Endometrial microvascular endothelial cells (primary cell): ENCODE measurements around the gene ABHD17B. TPM values are rescaled to one million over a fixed set of nuclear protein-coding genes. Genes with fewer than 3 reads are reported as not detected.

ENCODE experiments used
- in situ Hi-C: cut with HindIII; loops from 2 replicates; pipeline ENCODE4 v1.10.0; 2017; ENCODE audit warnings: low sequenced_read_pairs, low pct_unique_long_range_greater_than_20kb; ENCODE audit errors: inconsistent ontology term
- total RNA-seq: library from RNA; depleted of rRNA; stranded (reverse); fragments of >200 nt; gene quantifications from one replicate; pipeline ENCODE4 v1.2.3, GENCODE V29; 2015; ENCODE audit errors: inconsistent ontology term

ABHD17B gene
- total RNA-seq, 1 donor from 2014 or later, result 12.9 TPM

DNA sequence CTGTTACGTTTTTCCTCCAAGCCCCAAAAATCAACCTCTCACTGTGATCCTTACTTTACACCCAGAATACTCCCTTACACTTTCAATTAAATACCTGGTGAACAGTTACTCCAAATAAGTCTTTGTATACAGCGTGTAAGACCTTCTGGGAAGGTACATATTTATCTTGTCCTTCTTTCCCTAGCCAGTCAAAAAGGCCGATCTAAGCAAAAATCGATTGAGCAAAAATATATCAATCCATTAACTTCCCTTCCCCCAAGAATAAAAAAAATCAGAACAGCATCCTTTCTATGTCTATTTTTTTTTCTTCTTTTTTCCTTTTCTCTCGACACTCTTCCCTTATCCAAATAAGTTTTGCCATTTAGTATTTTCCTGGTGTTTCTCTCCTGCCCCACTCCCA, 71.3 kb downstream of the ABHD17B start:
- in situ Hi-C loops, result no loop called here

DNA sequence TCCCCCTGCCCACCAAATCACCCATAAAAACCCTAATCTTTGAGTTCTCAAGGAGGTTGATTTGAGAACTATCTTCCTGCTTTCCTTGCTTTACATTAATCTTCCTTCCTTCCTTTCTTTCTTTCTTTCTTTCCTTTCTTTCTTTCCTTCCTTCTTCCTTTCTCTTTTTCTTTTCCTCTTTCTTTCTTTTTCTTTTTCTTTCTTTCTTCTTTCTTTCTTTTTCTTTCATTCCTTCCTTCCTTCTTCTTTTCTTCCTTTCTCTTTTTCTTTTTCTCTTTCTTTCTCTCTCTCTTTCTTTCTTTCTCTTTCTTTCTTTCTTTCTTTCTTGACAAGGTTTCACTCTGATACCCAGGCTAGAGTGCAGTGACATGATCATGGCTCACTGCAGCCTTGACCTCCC, 75.4 kb downstream of the ABHD17B start:
- in situ Hi-C loops, result no loop called here

DNA sequence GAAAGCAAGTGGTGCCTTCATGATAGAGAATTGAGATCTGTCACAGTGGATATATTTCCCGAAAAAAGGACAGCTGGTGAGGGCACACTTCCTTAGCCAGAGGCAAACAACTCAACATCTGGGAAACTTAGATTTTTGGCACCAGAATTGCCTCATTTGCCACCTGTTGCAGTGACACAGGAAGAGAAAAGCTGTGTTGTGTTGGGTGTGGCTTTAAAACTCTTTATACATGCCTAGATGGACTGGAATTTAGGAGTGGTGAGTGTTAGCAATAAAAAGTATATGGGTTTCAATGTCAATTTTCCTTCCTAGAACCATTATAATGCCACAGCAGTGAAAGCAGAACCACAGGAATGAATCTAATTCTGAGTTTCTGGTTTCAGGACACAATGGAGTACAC, 80.1 kb downstream of the ABHD17B start:
- in situ Hi-C loops, result no loop called here

DNA sequence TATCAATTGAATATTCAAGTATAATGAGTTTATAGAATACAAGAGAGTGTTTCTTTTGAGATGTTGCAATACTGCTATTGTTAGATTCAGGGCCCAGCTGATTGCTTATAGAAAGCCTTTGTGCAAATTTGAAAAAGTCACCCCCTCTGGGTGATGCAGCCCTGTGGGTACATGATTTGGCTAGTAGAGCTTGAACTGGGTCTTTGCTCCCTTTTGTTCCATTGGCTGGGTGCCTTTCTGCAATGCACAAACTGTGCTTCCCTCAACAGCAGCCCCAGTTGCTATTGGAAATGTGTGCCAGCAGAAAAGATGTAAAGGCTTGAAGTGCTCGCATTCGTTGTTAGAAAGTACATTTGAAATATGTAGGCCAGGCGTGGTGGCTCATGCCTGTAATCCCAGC, 80.8 kb downstream of the ABHD17B start:
- in situ Hi-C loops, result no loop called here

DNA sequence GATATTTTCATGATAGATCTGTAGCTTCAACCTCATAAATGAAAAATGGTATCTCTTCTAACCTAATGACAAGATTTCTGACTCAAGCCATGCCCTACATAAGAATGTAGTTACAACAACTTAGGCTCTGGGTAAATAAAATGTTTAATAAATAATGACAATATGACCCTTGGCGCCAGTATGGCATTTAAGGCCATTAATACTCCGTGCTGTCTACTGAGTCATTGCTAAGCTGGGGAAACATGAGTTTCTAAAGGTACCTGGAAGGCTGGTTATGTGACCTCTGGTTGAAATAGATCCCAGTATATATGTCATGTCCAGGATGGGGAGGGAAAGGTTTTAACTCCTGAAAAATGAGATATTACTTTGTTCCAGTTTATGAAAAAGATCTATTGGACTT, 84.7 kb downstream of the ABHD17B start:
- in situ Hi-C loops, result no loop called here

DNA sequence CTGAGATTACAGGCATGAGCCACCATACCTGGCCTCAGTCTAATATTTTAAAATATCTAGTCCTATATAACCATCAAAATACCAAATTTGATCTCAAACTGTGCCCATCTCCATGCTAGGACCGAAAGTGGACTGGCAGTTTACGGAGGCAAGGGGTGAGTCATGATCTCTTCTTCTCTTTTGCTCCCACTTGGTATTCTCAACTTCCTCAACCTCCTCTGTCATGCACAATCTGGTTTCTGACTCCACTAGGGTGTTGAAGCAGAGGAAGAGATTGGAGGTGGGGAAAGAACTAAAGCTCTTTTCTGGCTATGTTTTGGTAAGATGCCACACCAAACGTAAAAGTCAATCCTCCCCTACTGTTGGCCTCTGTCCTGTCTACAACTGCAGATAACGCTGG, 86.7 kb downstream of the ABHD17B start:
- in situ Hi-C loops, result no loop called here

DNA sequence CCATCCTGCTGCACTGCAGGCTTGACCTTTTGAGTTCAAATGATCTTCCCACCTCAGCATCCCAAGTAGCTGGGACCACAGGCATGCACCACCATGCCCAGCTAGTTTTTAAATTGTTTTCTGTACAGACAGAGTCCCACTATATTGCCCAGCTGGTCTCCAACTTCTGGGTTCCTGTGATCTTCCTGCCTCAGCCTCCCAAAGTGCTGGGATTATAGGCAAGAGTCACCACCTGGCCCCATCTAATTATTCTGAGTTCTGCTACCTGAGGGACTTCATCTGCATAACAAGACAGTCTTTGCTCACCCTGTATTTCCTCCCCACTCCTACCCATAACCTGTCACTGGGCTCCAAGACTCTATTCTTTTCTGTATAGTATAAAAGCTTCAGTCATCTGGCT, 88.1 kb downstream of the ABHD17B start:
- in situ Hi-C loops, result no loop called here

DNA sequence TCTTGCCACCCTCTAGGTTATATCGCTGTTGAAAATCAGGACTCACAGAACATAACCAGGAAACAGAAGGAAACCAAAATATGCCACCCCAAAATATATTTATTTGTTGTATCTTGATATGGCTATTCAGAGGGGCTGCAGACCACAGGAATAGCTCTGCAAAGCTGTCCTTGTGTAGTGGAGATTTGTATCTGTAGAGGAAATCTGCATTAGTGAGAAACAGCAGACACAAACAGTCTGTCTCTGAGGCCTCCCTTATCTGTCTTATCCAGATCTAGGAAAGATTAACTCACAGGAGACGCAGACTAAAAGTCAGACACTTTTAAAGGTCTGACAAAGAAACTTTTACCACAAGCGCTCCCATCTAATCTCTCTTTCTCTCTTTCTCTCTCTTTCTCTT, 88.5 kb downstream of the ABHD17B start:
- in situ Hi-C loops, result no loop called here

DNA sequence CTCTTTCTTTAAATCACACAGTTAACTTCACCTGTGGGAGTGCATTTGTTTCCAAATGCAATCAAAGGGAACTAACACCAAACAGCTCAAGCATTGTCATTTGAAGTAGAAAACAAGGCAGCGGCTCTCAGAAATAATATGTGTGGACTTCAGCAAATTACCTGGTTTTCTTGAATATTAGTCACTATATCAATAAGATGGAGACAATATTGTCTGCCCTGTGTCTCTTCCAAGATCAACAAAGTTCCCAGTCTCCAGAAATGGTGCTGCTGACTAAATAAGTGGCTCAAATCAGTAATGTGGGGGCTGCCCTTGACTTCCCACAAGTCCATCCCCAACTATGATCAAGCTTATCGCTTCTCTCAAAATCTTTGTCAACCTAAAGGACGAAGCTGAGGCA, 89.6 kb downstream of the ABHD17B start:
- in situ Hi-C loops, result no loop called here

DNA sequence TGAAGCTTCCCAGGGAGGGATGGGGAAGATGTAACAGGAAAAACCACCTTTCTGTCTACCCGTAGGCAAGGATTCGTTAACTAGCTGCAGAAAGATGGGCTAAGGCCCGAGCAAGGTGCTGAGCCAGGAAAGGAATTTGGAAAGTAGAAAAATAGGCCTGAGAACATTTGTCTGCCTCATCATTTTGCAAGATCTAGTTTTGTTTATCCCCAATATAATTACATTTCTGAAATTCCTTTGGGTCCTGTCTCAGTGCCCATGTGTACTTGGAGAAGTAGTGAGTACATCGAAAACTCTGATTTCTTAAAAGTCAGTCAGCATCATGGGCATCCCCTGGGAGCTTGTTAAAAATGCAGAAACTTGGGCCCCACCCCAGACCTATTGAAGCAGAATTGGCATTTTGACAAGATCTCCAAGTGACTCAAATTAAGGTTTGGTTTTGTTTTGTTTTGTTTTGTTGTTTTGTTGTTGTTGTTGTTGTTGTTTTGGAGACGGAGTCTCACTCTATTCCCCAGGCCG, 90.5 kb downstream of the ABHD17B start:
- in situ Hi-C loops, result no loop called here

DNA sequence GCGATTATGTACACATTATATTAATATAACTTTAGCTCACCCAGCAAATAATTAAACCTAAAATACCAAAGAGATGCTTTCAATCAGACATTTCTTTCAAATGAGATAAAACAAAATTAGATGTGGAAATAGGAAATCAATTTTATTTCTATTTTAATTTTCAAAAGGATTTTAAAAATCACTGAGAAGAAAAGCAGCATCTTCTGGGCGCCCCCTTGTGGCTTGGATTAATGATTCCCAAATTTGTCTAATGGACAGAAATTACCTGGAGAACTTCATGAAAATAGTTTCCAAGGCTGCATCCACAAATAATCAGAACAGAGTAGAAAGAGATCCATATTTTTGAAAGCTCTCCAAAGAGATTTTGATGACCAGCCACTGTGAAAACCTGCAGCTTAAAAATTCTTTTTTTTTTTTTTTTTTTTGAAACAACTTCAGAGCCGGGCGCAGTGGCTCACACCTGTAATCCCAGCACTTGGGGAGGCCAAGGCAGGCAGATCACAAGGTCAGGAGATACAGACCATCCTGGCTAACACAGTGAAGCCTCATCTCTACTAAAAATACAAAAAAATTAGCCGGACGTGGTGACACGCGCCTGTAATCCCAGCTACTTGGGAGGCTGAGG, 91.8 kb downstream of the ABHD17B start:
- in situ Hi-C loops, result no loop called here

DNA sequence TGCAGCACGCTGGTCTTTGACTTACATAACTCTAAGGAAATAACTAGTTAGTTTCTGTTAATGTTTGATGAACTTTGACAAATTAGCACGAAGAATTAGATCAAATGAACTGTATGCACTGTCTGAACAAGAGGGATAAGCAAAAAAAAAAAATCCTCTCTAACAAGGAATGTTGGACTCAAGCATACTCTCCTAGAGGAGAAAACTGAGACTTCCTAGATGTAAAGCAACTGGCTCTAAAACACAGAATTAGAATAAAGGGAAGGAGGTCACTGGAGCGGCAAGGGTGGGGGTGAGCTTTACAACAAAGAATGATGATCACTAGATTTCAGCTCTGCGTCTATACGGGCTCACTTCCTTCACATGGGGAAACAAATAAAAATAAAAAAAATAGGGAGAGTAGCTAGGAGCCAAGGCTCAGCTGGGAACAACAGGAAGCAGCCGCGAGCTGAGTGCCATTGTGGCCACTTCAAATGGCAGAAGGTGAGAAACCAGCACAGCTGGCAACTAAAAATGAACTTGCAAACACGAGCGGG, 94.0 kb downstream of the ABHD17B start:
- in situ Hi-C loops, result no loop called here

Other genes starting within 250 kb of the ABHD17B start
- gene CEMIP2, start 142.7 kb downstream of the ABHD17B start, total RNA-seq, result 48.3 TPM
- 14.4 TPM for gene C9orf85, start 446 bp upstream of the ABHD17B start, total RNA-seq
- gene C9orf57, start 149.4 kb upstream of the ABHD17B start, total RNA-seq, result not detected
- gene GDA, start 238.2 kb upstream of the ABHD17B start, total RNA-seq, result 0.65 TPM